T-helper 9 cell (primary cell): ENCODE results near the gene SPRYD7.
"Not testable (repeated sequence)": the region's sequence is repeated elsewhere in the genome, so short reads cannot be mapped to it uniquely, and the experiment has no call there.

ENCODE experiments used
- DNase-seq: peaks from one replicate; pipeline ENCODE4 v3.0.0-alpha.2; 2020
- total RNA-seq, 2 donors: gene quantifications; one replicate each; lab custom pipeline; 2026; lab: John Stamatoyannopoulos, UW

The SPRYD7 gene
- 4.3 to 6.9 reads per million in 2 donors for total RNA-seq

- peak; percentile 94 for DNase-seq
Measured at GRCh38 chr13:49936075-49936967, at the start of gene SPRYD7. SPRYD7 (minus strand) TSS chr13:49936340; CDS start chr13:49936235, 105 bp downstream.

- no peak for DNase-seq
Measured at GRCh38 chr13:49985129-49985528, 49.0 kb upstream of the SPRYD7 start.

GRCh38 chr13:49980266-49980665 lies 44.1 kb upstream of the SPRYD7 start:
- no peak for DNase-seq

- DNase-seq: no peak
Measured at GRCh38 chr13:49977992-49978391, 41.9 kb upstream of the SPRYD7 start.

- peak; percentile 75 for DNase-seq
Measured at GRCh38 chr13:49976314-49977258, 40.4 kb upstream of the SPRYD7 start.

- no peak for DNase-seq
Measured at GRCh38 chr13:49975826-49976225, 39.7 kb upstream of the SPRYD7 start.

GRCh38 chr13:49972709-49973108 lies 36.6 kb upstream of the SPRYD7 start:
- no peak for DNase-seq

- DNase-seq: no peak
Measured at GRCh38 chr13:49967456-49967855, 31.3 kb upstream of the SPRYD7 start.

- DNase-seq: no peak
Measured at GRCh38 chr13:49958321-49958720, 22.2 kb upstream of the SPRYD7 start.

- DNase-seq: no peak
Measured at GRCh38 chr13:49956131-49956530, 20.0 kb upstream of the SPRYD7 start.

- no peak for DNase-seq
Measured at GRCh38 chr13:49954674-49955455, 18.7 kb upstream of the SPRYD7 start.

GRCh38 chr13:49953560-49953959 lies 17.4 kb upstream of the SPRYD7 start:
- DNase-seq: no peak

GRCh38 chr13:49951754-49952535 lies 15.8 kb upstream of the SPRYD7 start:
- DNase-seq: no peak

GRCh38 chr13:49948777-49949270 lies 12.7 kb upstream of the SPRYD7 start:
- not testable (repeated sequence) for DNase-seq

- DNase-seq: no peak
Measured at GRCh38 chr13:49939321-49939720, 3.2 kb upstream of the SPRYD7 start.

- DNase-seq: no peak
Measured at GRCh38 chr13:49938921-49939320, 2.8 kb upstream of the SPRYD7 start.

- DNase-seq: no peak
Measured at GRCh38 chr13:49938314-49938713, 2.2 kb upstream of the SPRYD7 start.

GRCh38 chr13:49936968-49937273 lies 781 bp upstream of the SPRYD7 start:
- no peak for DNase-seq

- DNase-seq: peak; percentile 12
Measured at GRCh38 chr13:49935171-49936074, 717 bp downstream of the SPRYD7 start.

- no peak for DNase-seq
Measured at GRCh38 chr13:49933511-49933910, 2.6 kb downstream of the SPRYD7 start.

GRCh38 chr13:49932868-49933267 lies 3.3 kb downstream of the SPRYD7 start:
- DNase-seq: no peak
